HepG2 (cell line): ENCODE data around the gene ADARB1.

Experiments used
- EP300 ChIP-seq, 3 experiments: sonication (generic) in 1 of 3; formaldehyde crosslinking in 1 of 3; IDR thresholded peaks; 2 replicates each; pipeline versions ENCODE4 v1.5.1 to v1.6.1; 2011 to 2020; ENCODE audit warnings: low read depth in 2 of 3, low read length in 2 of 3, borderline replicate concordance in 1 of 3, improper control_type of control experiment in 1 of 3, mild to moderate bottlenecking in 1 of 3, missing genetic modification reagents in 1 of 3, moderate library complexity in 1 of 3
- ISX ChIP-seq: sonication (generic); formaldehyde crosslinking; conservative IDR thresholded peaks from 2 replicates; pipeline ENCODE4 v1.5.0; 2020; ENCODE audit warnings: missing genetic modification reagents
- PATZ1 ChIP-seq: sonication (generic); formaldehyde crosslinking; IDR thresholded peaks from 2 replicates; pipeline ENCODE4 v1.4.0; 2020; ENCODE audit warnings: missing genetic modification reagents
- RAD21 ChIP-seq: fragments of 450-650 bp; formaldehyde crosslinking; IDR thresholded peaks from 2 replicates; pipeline ENCODE4 v1.5.0; 2020; ENCODE audit warnings: mild to moderate bottlenecking
- SUZ12 ChIP-seq: fragments of 150-350 bp; IDR thresholded peaks from 2 replicates; pipeline ENCODE4 v1.6.1; 2014; ENCODE audit warnings: low read depth, low read length
- TBP ChIP-seq: sonication (generic); formaldehyde crosslinking; IDR thresholded peaks from 2 replicates; pipeline ENCODE4 v1.5.0; 2020; ENCODE audit warnings: missing genetic modification reagents
- ZNF274 ChIP-seq: sonication (generic); formaldehyde crosslinking; IDR thresholded peaks from 2 replicates; pipeline ENCODE4 v1.5.1; 2020; ENCODE audit warnings: mild to moderate bottlenecking, missing genetic modification reagents
- ZNF446 ChIP-seq: sonication (generic); formaldehyde crosslinking; IDR thresholded peaks from 2 replicates; pipeline ENCODE4 v1.5.0; 2020; ENCODE audit warnings: mild to moderate bottlenecking, missing genetic modification reagents

GRCh38 chr21:45263534-45263933, 189.2 kb downstream of the ADARB1 start:
- TF ChIP-seq ISX (CRISPR knock-in tag), result no peak
- no peak for TF ChIP-seq EP300 (IDR thresholded peaks at IDR 0.05; ENCODE audit: low read depth in 2 of 2, low read length in 2 of 2)
- no peak for TF ChIP-seq EP300 (CRISPR knock-in tag; IDR thresholded peaks at IDR 0.05; ENCODE audit: borderline replicate concordance)
- TF ChIP-seq SUZ12, result no peak
- TF ChIP-seq PATZ1 (CRISPR knock-in tag), result no peak
- TF ChIP-seq ZNF274, result no peak
- TF ChIP-seq RAD21 (CRISPR knock-in tag), result no peak
- no peak for TF ChIP-seq TBP
- TF ChIP-seq ZNF446 (CRISPR knock-in tag), result no peak
